MM.1S (cell line): ENCODE measurements around the gene ADNP2.

Source experiments
- DNase-seq: peaks from one replicate; pipeline ENCODE4 v3.0.0-alpha.2; 2015
- H2AFZ ChIP-seq: fragments of 300-600 bp; sonication (generic); 2 replicates; pipeline ENCODE4 v1.6.0; 2016; ENCODE audit warnings: antibody characterized with exemption, low read length
- H3F3A ChIP-seq: fragments of 300-600 bp; sonication (generic); 2 replicates; pipeline ENCODE4 v1.6.1; 2016; ENCODE audit warnings: mild to moderate bottlenecking, antibody characterized with exemption, low read length, moderate library complexity, mixed read lengths; ENCODE audit not compliant: insufficient read depth
- H3K27ac ChIP-seq: fragments of 300-600 bp; sonication (generic); 2 replicates; pipeline ENCODE4 v1.5.1; 2016; ENCODE audit warnings: mild to moderate bottlenecking, low read length
- H3K27me3 ChIP-seq: fragments of 300-600 bp; sonication (generic); replicated peaks from 2 replicates; pipeline ENCODE4 v1.6.0; 2016; ENCODE audit warnings: low read length; ENCODE audit not compliant: insufficient read depth
- H3K36me3 ChIP-seq: fragments of 300-600 bp; sonication (generic); replicated peaks from 2 replicates; pipeline ENCODE4 v1.6.1; 2016; ENCODE audit warnings: mild to moderate bottlenecking, low read length, mixed read lengths; ENCODE audit not compliant: insufficient read depth
- H3K4me1 ChIP-seq: fragments of 300-600 bp; sonication (generic); 2 replicates; pipeline ENCODE4 v1.6.1; 2016; ENCODE audit warnings: low read length, mixed read lengths
- H3K4me2 ChIP-seq: fragments of 300-600 bp; sonication (generic); 2 replicates; pipeline ENCODE4 v1.6.0; 2016; ENCODE audit warnings: low read depth, low read length
- H3K4me3 ChIP-seq: fragments of 300-600 bp; sonication (generic); 2 replicates; pipeline ENCODE4 v1.5.1; 2016; ENCODE audit warnings: low read length, mixed read lengths
- H3K79me2 ChIP-seq: fragments of 300-600 bp; sonication (generic); 2 replicates; pipeline ENCODE4 v1.6.1; 2016; ENCODE audit warnings: mixed run types, low read length, mixed read lengths
- H3K9ac ChIP-seq: fragments of 300-600 bp; sonication (generic); 2 replicates; pipeline ENCODE4 v1.6.1; 2016; ENCODE audit warnings: low read length, mixed read lengths
- H3K9me2 ChIP-seq: fragments of 300-600 bp; sonication (generic); replicated peaks from 2 replicates; pipeline ENCODE4 v1.6.1; 2016; ENCODE audit warnings: mild to moderate bottlenecking, low read length, mixed read lengths; ENCODE audit not compliant: insufficient read depth
- H3K9me3 ChIP-seq: fragments of 300-600 bp; sonication (generic); replicated peaks from 2 replicates; pipeline ENCODE4 v1.6.1; 2016; ENCODE audit warnings: mild to moderate bottlenecking, low read length, mixed read lengths; ENCODE audit not compliant: insufficient read depth
- H4K20me1 ChIP-seq: fragments of 300-600 bp; sonication (generic); 2 replicates; pipeline ENCODE4 v1.6.1; 2016; ENCODE audit warnings: mild to moderate bottlenecking, low read length, moderate library complexity, mixed read lengths; ENCODE audit not compliant: insufficient read depth
- CTCF ChIP-seq: fragments of 300-600 bp; sonication (generic); IDR thresholded peaks from 2 replicates; pipeline ENCODE4 v1.5.1; 2016; ENCODE audit warnings: antibody characterized with exemption, low read length, mixed read lengths
- EZH2 ChIP-seq: fragments of 300-600 bp; sonication (generic); optimal IDR thresholded peaks from 2 replicates; pipeline ENCODE3; 2017; ENCODE audit warnings: low read depth, mild to moderate bottlenecking, antibody characterized with exemption, low read length, mixed read lengths
- EZH2phosphoT487 ChIP-seq: fragments of 300-600 bp; sonication (generic); IDR thresholded peaks from 2 replicates; pipeline ENCODE4 v1.6.1; 2018; ENCODE audit warnings: antibody characterized with exemption, low read length

The ADNP2 gene

GRCh38 chr18:80126797-80127196 lies 17.7 kb downstream of the ADNP2 start:
- Histone ChIP-seq H3K27ac (no peak overlapping the region), H3K4me3 (no peak overlapping the region), H3K4me2 (no peak overlapping the region), H3K4me1 (no peaks in the 10 kb centered on the region), H3K9ac (no peak overlapping the region), H3K27me3 (no peaks in the 10 kb centered on the region), H3K9me3 (no peaks in the 10 kb centered on the region), H3K79me2 (peaks cover 25% of the 10 kb centered on the region; the same call in 1 of the 2 replicates), H3F3A (no peaks in the 10 kb centered on the region), H4K20me1 (no peaks in the 10 kb centered on the region), H3K9me2 (no peaks in the 10 kb centered on the region), H2AFZ (no peak overlapping the region), H3K36me3 (no peaks in the 10 kb centered on the region)
- no peak for TF ChIP-seq EZH2
- no peak for TF ChIP-seq EZH2phosphoT487
- TF ChIP-seq CTCF: no peak
- no peak for DNase-seq

GRCh38 chr18:80127635-80128034 lies 18.6 kb downstream of the ADNP2 start:
- H3K27me3 ChIP-seq: no peaks in the 10 kb centered on the region
- H3K36me3 ChIP-seq: no peaks in the 10 kb centered on the region
- H3F3A ChIP-seq: no peaks in the 10 kb centered on the region
- DNase-seq: no peak
- H3K4me3 ChIP-seq: no peak overlapping the region
- no peaks in the 10 kb centered on the region for H3K9me3 ChIP-seq
- no peaks in the 10 kb centered on the region for H3K4me1 ChIP-seq
- no peak overlapping the region for H3K4me2 ChIP-seq
- no peaks in the 10 kb centered on the region for H3K9me2 ChIP-seq
- no peak overlapping the region for H3K9ac ChIP-seq
- no peak overlapping the region for H2AFZ ChIP-seq
- no peak overlapping the region for H3K27ac ChIP-seq
- H4K20me1 ChIP-seq: no peaks in the 10 kb centered on the region
- peaks cover 22% of the 10 kb centered on the region; the same call in 1 of the 2 replicates for H3K79me2 ChIP-seq
- TF ChIP-seq EZH2 (no peak), CTCF (no peak), EZH2phosphoT487 (no peak)

DNA sequence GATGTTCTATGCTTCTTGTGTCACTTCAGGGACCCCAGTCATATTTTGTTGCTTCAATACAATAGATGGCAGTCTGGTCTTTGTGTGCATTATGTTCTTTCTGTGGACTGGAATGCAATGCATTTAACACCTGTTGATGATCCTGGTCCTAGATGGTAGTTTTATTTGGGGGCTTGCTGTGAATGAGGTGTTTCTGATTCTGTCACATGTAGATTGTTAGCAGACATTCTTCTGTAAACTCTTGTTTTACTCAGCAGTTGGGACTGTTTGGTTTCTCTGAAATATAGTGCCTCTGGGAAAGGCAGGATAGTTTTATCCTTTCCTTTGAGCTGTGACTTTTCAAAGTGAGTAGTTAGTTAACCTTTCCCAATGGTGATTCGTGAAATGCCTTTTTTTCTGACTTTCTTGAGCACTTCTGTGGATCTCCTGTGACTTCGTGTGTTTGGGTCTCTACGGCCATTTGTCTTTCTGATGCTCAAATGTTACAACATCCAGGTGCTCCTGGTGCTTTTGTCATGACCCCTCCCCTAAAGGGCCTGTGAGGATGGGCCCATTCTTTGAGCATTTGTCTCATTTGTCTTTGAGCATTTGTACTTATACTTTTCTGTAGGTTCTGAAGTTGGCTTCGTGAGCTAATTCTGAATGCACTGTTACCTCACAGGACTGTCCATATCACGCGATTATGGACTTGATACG lies 20.8 kb downstream of the ADNP2 start:
- Histone ChIP-seq H3K27me3 (no peaks in the 10 kb centered on the region), H3K9me2 (no peaks in the 10 kb centered on the region), H3K27ac (no peak overlapping the region), H3K4me2 (no peak overlapping the region), H4K20me1 (no peaks in the 10 kb centered on the region), H2AFZ (no peak overlapping the region), H3F3A (no peaks in the 10 kb centered on the region), H3K36me3 (no peaks in the 10 kb centered on the region), H3K9me3 (no peaks in the 10 kb centered on the region), H3K4me1 (no peaks in the 10 kb centered on the region), H3K79me2 (peaks cover 15% of the 10 kb centered on the region; the same call in 1 of the 2 replicates), H3K9ac (no peak overlapping the region), H3K4me3 (no peak overlapping the region)
- TF ChIP-seq CTCF (no peak), EZH2 (no peak), EZH2phosphoT487 (no peak)
- no peak for DNase-seq
